Adrenal gland (tissue), 12 donors: ENCODE results near the gene ANKS3. TPM values are rescaled to one million over a fixed set of nuclear protein-coding genes. Genes with fewer than 3 reads are reported as not detected.

Experiments used
- DNase-seq, 7 donors: peaks; one replicate each; pipeline ENCODE4 v3.0.0-alpha.2; 2019 to 2020
- H3K27ac ChIP-seq, 5 donors: fragments of 200-600 bp; sonication (generic) in 4 of 5; 1 replicate in 3 of 5; 2 replicates in 2 of 5; pipeline versions ENCODE4 v1.5.1 to v1.8.0; 2016 to 2020; ENCODE audit warnings: mild to moderate bottlenecking in 1 of 5
- H3K27me3 ChIP-seq: fragments of 200-600 bp; 2 replicates; pipeline ENCODE4 v1.8.0; 2021
- H3K36me3 ChIP-seq, 2 donors: fragments of 200-600 bp; replicated peaks in 1 of 2; 1 replicate in 1 of 2; 2 replicates in 1 of 2; pipeline versions ENCODE4 v1.5.1 to v1.8.0; 2018 to 2022
- H3K4me1 ChIP-seq, 2 donors: fragments of 200-600 bp; replicated peaks in 1 of 2; 1 replicate in 1 of 2; 2 replicates in 1 of 2; pipeline versions ENCODE4 v1.5.1 to v1.8.0; 2018 to 2021
- H3K4me3 ChIP-seq, 4 donors: fragments of 200-600 bp; sonication (generic) in 3 of 4; one replicate each; pipeline ENCODE4 v1.5.1; 2016 to 2018
- H3K9me3 ChIP-seq, 3 donors: fragments of 200-600 bp; sonication (generic) in 1 of 3; replicated peaks in 1 of 3; 1 replicate in 2 of 3; 2 replicates in 1 of 3; pipeline versions ENCODE4 v1.5.1 to v1.8.0; 2016 to 2021
- CTCF ChIP-seq, 6 experiments: fragments of 450-650 bp in 4 of 6; fragments of 200-600 bp in 2 of 6; sonication (generic) in 1 of 6; IDR thresholded peaks; 1 replicate in 5 of 6; 2 replicates in 1 of 6; pipeline versions ENCODE4 v1.5.1 to v1.8.0; 2016 to 2021; ENCODE audit warnings: antibody characterized with exemption in 6 of 6, mild to moderate bottlenecking in 2 of 6, moderate library complexity in 1 of 6
- POLR2A ChIP-seq, 2 donors: fragments of 450-650 bp; IDR thresholded peaks; one replicate each; pipeline ENCODE4 v1.6.1; 2017; ENCODE audit warnings: antibody characterized with exemption in 2 of 2, mild to moderate bottlenecking in 2 of 2, moderate library complexity in 1 of 2
- WGBS, 4 donors: extraction: QIAGEN DNeasy Blood & Tissue Kit in 2 of 4; methylation state at CpG; one replicate each; pipeline versions ENCODE4 v1.1.5 to v1.1.7; 2013 to 2017; 5-methylcytosine and 5-hydroxymethylcytosine counted together
- intact Hi-C, 2 donors: fragments of 100-400 bp; cut with DNase I; formaldehyde crosslinking; loops; one replicate each; pipeline versions ENCODE4 v1.14.1 to v1.15.0; 2022 to 2023
- polyA plus RNA-seq, 3 donors: library from polyadenylated mRNA; stranded (reverse); fragments of 200-250 nt in 2 of 3; fragments of 350-450 nt in 1 of 3; fragmentation: Illumina TruSeq in 1 of 3; extraction: RNeasy Lipid Tissue Mini Kit (QIAGEN cat#74804) in 1 of 3; gene quantifications; one replicate each; pipeline ENCODE4 v1.2.3, GENCODE V29; 2013 to 2014
- total RNA-seq, 9 donors: library from RNA; depleted of rRNA in 4 of 9; stranded (reverse); fragments of >200 nt in 4 of 9; fragments of 120-200 nt in 1 of 9; fragmentation: NEBNext Ultra II Directional in 1 of 9; extraction: Animal tissue kit (Norgen Biotek cat#: 25700) in 1 of 9; gene quantifications; one replicate each; pipeline versions ENCODE4 v1.1.0 to v1.2.4, GENCODE V29; 2013 to 2023
- donor health status: healthy with polysubstance abuse.
- donor health status: Bipolar disorder and iron deficiency.
- donor health status: DM: yes; HTN: yes; CAD: no.
- donor health status: DM: no; HTN: no; CAD: no.
- donor health status: DM: no; HTN: no; CAD: no.
- donor health status: DM: yes; HTN: yes; CAD: no.

Gene ANKS3
- total and polyA plus RNA-seq, 12 donors, result 7.2 to 118 (median 19.1) TPM

GRCh38 chr16:4724661-4725270, 9.3 kb downstream of the ANKS3 start:
- Histone ChIP-seq H3K27ac (no peak overlapping the region), H3K9me3 (no peaks in the 10 kb centered on the region), H3K4me3 (no peak overlapping the region), H3K4me1 (no peaks in the 10 kb centered on the region), H3K27me3 (no peaks in the 10 kb centered on the region), H3K36me3 (peaks cover 0 to 26% of the 10 kb centered on the region in 2 donors)
- intact Hi-C loops, result no loop called here
- 78 to 83% (median 81%) methylated on average over 11 of the region's 11 CpGs for WGBS, 4 donors
- no peak for TF ChIP-seq POLR2A (IDR thresholded peaks at IDR 0.05)
- no peak for TF ChIP-seq CTCF (IDR thresholded peaks at IDR 0.05)
- DNase-seq, result no peak

GRCh38 chr16:4723071-4723767, 10.9 kb downstream of the ANKS3 start:
- intact Hi-C loops, result no loop called here
- no peak overlapping the region for H3K27ac ChIP-seq
- no peak overlapping the region for H3K4me3 ChIP-seq
- H3K36me3 ChIP-seq, result peaks cover 0 to 13% of the 10 kb centered on the region in 2 donors
- H3K4me1 ChIP-seq, result no peaks in the 10 kb centered on the region
- TF ChIP-seq CTCF (IDR thresholded peaks at IDR 0.05), result no peak
- no peak for TF ChIP-seq POLR2A (IDR thresholded peaks at IDR 0.05)
- no peaks in the 10 kb centered on the region for H3K27me3 ChIP-seq
- H3K9me3 ChIP-seq, result no peaks in the 10 kb centered on the region
- no peak for DNase-seq
- WGBS, 4 donors, result 94 to 97% (median 96%) methylated on average over 14 of the region's 14 CpGs

- H3K27ac ChIP-seq, result no peak overlapping the region
- peaks cover 0 to 18% of the 10 kb centered on the region in 2 donors for H3K36me3 ChIP-seq
- no peaks in the 10 kb centered on the region for H3K4me1 ChIP-seq
- DNase-seq, result no peak
- H3K9me3 ChIP-seq, result no peaks in the 10 kb centered on the region
- no peak overlapping the region for H3K4me3 ChIP-seq
- H3K27me3 ChIP-seq, result no peaks in the 10 kb centered on the region
- intact Hi-C loops, result no loop called here
- TF ChIP-seq CTCF (IDR thresholded peaks at IDR 0.05) (no peak), POLR2A (IDR thresholded peaks at IDR 0.05) (no peak)
- 73 to 92% (median 81%) methylated on average over 2 to 5 of the region's 5 CpGs for whole genome bisulfite sequencing, 4 donors
These were observed 15.6 kb downstream of the ANKS3 start for GRCh38 chr16:4718466-4718865.

- H3K27me3 ChIP-seq, result no peaks in the 10 kb centered on the region
- H3K36me3 ChIP-seq, result peaks cover 0 to 33% of the 10 kb centered on the region in 2 donors
- intact Hi-C loops, result no loop called here
- TF ChIP-seq CTCF (IDR thresholded peaks at IDR 0.05) (no peak), POLR2A (IDR thresholded peaks at IDR 0.05) (no peak)
- H3K27ac ChIP-seq, result no peak overlapping the region
- no peak overlapping the region for H3K4me3 ChIP-seq
- DNase-seq, result no peak
- H3K9me3 ChIP-seq, result no peaks in the 10 kb centered on the region
- WGBS, 4 donors, result 90 to 100% (median 97%) methylated on average over 2 of the region's 2 CpGs
- H3K4me1 ChIP-seq, result no peaks in the 10 kb centered on the region
These were observed 19.1 kb downstream of the ANKS3 start for GRCh38 chr16:4714996-4715395.
